Measurements from ENCODE around the gene BICD1.

Gene BICD1

DNA sequence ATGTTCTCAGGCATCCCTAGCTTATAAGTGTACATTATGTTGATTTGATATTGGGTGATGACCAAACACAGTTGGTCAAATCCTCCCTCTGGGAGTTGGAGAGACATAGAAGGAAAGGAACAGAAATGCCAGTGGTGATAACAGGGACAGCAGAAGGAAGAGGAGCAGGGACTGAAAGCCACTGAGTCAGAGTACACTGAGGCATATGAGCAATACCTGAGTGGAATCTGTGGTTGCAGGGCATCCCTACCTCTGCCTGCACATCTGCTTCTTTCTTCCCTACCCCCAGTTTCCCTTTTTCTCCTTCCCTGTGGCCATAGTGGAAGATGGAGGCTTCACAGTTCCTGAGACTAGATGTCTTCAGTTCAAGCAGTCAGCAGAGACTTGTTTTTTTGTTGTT lies 44.9 kb downstream of the BICD1 start:
- Histone ChIP-seq H3K27ac (ENCODE audit: poor library complexity, severe bottlenecking) (no peak overlapping the region), H3K9me3 (ENCODE audit: severe bottlenecking) (no peaks in the 10 kb centered on the region)

DNA sequence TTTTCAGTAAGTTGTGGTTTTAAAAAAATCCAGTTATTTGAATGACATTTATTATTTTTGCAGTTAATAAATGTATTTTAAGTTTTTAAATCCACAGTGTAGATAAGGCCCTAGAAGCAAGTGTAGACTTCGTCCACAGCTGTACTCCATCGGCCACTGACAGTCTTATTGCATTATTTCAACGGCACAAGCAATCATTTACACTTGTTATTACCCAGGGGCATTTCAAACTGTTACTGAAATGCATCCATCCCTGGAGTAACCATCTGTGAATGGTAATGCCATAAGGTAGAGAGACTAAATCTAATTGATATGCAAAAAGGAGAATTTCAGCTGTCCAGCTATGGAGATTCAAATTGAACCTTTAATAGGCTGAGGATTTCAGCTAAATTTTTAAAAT lies 48.4 kb downstream of the BICD1 start:
- TF ChIP-seq, protein P1, sequence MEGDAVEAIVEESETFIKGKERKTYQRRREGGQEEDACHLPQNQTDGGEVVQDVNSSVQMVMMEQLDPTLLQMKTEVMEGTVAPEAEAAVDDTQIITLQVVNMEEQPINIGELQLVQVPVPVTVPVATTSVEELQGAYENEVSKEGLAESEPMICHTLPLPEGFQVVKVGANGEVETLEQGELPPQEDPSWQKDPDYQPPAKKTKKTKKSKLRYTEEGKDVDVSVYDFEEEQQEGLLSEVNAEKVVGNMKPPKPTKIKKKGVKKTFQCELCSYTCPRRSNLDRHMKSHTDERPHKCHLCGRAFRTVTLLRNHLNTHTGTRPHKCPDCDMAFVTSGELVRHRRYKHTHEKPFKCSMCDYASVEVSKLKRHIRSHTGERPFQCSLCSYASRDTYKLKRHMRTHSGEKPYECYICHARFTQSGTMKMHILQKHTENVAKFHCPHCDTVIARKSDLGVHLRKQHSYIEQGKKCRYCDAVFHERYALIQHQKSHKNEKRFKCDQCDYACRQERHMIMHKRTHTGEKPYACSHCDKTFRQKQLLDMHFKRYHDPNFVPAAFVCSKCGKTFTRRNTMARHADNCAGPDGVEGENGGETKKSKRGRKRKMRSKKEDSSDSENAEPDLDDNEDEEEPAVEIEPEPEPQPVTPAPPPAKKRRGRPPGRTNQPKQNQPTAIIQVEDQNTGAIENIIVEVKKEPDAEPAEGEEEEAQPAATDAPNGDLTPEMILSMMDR (IDR thresholded peaks at IDR 0.05; ENCODE audit: poor library complexity, severe bottlenecking), result no peak
- Histone ChIP-seq H3K4me3 (ENCODE audit: severe bottlenecking) (no peak overlapping the region), H3K4me1 (ENCODE audit: insufficient read depth, poor library complexity, severe bottlenecking) (no peaks in the 10 kb centered on the region), H3K27ac (ENCODE audit: poor library complexity, severe bottlenecking) (no peak overlapping the region), H3K36me3 (ENCODE audit: low read depth) (no peaks in the 10 kb centered on the region), H3K9me3 (ENCODE audit: severe bottlenecking) (no peaks in the 10 kb centered on the region), H3K27me3 (ENCODE audit: insufficient read depth, poor library complexity, severe bottlenecking) (no peaks in the 10 kb centered on the region)
- DNase-seq (ENCODE audit: low spot score) (no peak), ATAC-seq (ENCODE audit: low read depth) (no peak)

More for the DNA sequence above, 44.9 kb downstream of the BICD1 start:
- Histone ChIP-seq H3K27me3 (ENCODE audit: insufficient read depth, poor library complexity, severe bottlenecking) (no peaks in the 10 kb centered on the region), H3K36me3 (ENCODE audit: low read depth) (no peaks in the 10 kb centered on the region), H3K4me1 (ENCODE audit: insufficient read depth, poor library complexity, severe bottlenecking) (no peaks in the 10 kb centered on the region), H3K4me3 (ENCODE audit: severe bottlenecking) (no peak overlapping the region)
- ATAC-seq (ENCODE audit: low read depth), result no peak
- no peak for DNase-seq (ENCODE audit: low spot score)
- TF ChIP-seq, protein P1 (IDR thresholded peaks at IDR 0.05; ENCODE audit: poor library complexity, severe bottlenecking), result no peak

DNA sequence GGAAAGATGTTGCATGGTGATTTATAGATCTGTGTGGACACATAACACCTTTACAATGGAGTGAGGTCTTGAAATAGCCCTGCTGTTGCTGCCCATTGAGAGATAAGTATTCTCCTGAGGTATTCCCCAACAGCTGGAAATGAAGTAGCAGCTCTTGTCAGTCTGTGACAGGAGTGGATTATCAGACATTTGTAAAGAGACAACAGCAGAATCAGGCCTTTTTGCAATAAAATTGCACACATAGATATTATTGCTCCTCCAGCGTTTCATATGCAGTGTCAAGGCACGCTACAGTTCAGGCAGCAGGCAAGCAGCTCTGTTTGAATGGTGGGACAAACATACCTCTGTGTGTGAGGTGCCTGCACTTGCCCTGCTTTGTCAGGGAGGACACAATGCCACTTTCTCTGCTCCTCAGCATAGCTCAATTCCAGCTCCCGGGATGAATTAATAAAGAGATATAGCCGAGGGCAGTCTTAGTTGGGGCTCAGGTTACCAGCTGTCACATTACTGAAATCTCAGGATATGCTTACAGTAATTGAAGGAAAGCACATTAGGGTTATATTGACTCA lies 49.4 kb downstream of the BICD1 start:
- ATAC-seq (ENCODE audit: low read depth), result peak; percentile 36; the same call in 2 of the 3 replicates
- DNase-seq (ENCODE audit: low spot score), result no peak
- TF ChIP-seq, protein P1 (IDR thresholded peaks at IDR 0.05; ENCODE audit: poor library complexity, severe bottlenecking), result no peak
- H3K4me3 ChIP-seq (ENCODE audit: severe bottlenecking), result no peak overlapping the region
- H3K27me3 ChIP-seq (ENCODE audit: insufficient read depth, poor library complexity, severe bottlenecking), result no peaks in the 10 kb centered on the region
- H3K36me3 ChIP-seq (ENCODE audit: low read depth), result no peaks in the 10 kb centered on the region
- no peaks in the 10 kb centered on the region for H3K4me1 ChIP-seq (ENCODE audit: insufficient read depth, poor library complexity, severe bottlenecking)
- no peak overlapping the region for H3K27ac ChIP-seq (ENCODE audit: poor library complexity, severe bottlenecking)
- no peaks in the 10 kb centered on the region for H3K9me3 ChIP-seq (ENCODE audit: severe bottlenecking)

DNA sequence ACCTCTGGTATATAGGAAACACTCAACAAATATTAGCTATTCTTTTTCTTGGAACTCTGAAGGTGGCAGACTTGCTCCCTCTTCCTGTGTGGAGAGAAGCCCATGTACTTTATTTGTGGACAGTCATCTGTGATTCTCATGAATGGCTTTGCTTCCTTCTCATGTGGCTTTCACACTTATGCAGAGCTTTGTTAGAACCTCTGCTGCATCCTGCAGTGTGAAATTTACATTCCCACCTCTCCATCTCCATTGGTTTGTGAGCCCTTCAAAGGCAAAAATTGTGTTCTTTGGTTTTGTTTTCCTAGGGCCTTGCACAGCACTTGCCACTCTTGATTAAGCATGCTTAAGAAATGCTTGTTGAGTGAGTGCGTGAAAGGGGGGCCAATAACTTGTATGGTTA lies 51.9 kb downstream of the BICD1 start:
- Histone ChIP-seq H3K4me3 (ENCODE audit: severe bottlenecking) (no peak overlapping the region), H3K4me1 (ENCODE audit: insufficient read depth, poor library complexity, severe bottlenecking) (no peaks in the 10 kb centered on the region), H3K9me3 (ENCODE audit: severe bottlenecking) (no peaks in the 10 kb centered on the region), H3K36me3 (ENCODE audit: low read depth) (0 out of 2 replicates have a peak, but pooled peaks cover 4% of the 10 kb centered on the region), H3K27ac (ENCODE audit: poor library complexity, severe bottlenecking) (no peak overlapping the region), H3K27me3 (ENCODE audit: insufficient read depth, poor library complexity, severe bottlenecking) (no peaks in the 10 kb centered on the region)
- TF ChIP-seq, protein P1 (IDR thresholded peaks at IDR 0.05; ENCODE audit: poor library complexity, severe bottlenecking), result no peak
- ATAC-seq (ENCODE audit: low read depth) (no peak), DNase-seq (ENCODE audit: low spot score) (no peak)

DNA sequence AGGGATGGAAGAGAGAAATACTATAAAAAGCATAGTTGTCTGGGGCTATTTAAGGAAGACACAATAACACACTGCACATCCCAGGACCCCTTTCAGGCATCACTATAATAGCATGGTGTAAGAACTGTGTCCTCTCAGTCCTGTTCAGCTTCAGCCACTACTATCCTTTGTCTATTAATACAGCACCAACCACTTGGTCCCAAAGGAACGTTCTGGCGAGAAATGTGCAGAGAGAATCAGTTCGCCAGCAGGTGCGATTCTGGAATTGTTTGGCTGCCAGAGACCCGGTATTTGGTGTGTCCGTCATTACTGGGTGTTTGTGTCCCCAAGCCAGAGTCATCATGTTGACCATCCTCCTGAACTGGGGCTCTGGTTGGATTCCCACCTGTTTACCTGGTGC lies 52.7 kb downstream of the BICD1 start:
- Histone ChIP-seq H3K27ac (ENCODE audit: poor library complexity, severe bottlenecking) (no peak overlapping the region), H3K36me3 (ENCODE audit: low read depth) (0 out of 2 replicates have a peak, but pooled peaks cover 4% of the 10 kb centered on the region), H3K27me3 (ENCODE audit: insufficient read depth, poor library complexity, severe bottlenecking) (no peaks in the 10 kb centered on the region), H3K4me3 (ENCODE audit: severe bottlenecking) (no peak overlapping the region), H3K9me3 (ENCODE audit: severe bottlenecking) (no peaks in the 10 kb centered on the region), H3K4me1 (ENCODE audit: insufficient read depth, poor library complexity, severe bottlenecking) (no peaks in the 10 kb centered on the region)
- ATAC-seq (ENCODE audit: low read depth) (no peak), DNase-seq (ENCODE audit: low spot score) (no peak)
- TF ChIP-seq, protein P1 (IDR thresholded peaks at IDR 0.05; ENCODE audit: poor library complexity, severe bottlenecking), result no peak
